PC-3 (cell line): Measurements from ENCODE around the gene PPEF2.

Experiments
- EZH2 ChIP-seq: fragments of 300-600 bp; sonication (generic); IDR thresholded peaks from one replicate; pipeline ENCODE4 v1.6.1; 2017; ENCODE audit warnings: antibody characterized with exemption, mild to moderate bottlenecking, low read length; ENCODE audit not compliant: unreplicated experiment
- TF ChIP-seq, protein P1 (sequence below): fragments of 300-600 bp; sonication (generic); conservative IDR thresholded peaks from 2 replicates; pipeline ENCODE4 v1.5.1; 2017; ENCODE audit warnings: antibody characterized with exemption, low read depth, mild to moderate bottlenecking, low read length

DNA sequence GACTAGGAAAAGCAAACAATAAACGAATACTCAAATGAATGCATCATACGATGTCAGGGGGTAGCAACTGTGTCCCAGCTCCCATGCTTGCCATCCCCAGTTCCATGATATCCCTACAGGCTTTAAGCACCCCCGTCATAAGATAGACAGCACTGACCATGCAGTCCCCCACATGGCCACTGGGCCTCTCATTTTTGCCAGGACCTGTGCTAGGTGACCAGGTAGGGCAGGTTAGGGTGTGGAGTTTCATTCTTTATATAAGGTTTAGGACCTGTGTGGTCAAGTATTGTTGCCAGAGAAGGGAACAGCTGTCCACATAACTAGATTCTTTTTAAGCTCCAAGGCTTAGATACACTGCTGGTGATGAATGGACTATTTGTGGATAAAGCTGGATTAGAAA, 9.7 kb downstream of the PPEF2 start:
- TF ChIP-seq, protein P1, sequence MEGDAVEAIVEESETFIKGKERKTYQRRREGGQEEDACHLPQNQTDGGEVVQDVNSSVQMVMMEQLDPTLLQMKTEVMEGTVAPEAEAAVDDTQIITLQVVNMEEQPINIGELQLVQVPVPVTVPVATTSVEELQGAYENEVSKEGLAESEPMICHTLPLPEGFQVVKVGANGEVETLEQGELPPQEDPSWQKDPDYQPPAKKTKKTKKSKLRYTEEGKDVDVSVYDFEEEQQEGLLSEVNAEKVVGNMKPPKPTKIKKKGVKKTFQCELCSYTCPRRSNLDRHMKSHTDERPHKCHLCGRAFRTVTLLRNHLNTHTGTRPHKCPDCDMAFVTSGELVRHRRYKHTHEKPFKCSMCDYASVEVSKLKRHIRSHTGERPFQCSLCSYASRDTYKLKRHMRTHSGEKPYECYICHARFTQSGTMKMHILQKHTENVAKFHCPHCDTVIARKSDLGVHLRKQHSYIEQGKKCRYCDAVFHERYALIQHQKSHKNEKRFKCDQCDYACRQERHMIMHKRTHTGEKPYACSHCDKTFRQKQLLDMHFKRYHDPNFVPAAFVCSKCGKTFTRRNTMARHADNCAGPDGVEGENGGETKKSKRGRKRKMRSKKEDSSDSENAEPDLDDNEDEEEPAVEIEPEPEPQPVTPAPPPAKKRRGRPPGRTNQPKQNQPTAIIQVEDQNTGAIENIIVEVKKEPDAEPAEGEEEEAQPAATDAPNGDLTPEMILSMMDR, result peak; percentile 35; the same call in 1 of the 2 replicates
- TF ChIP-seq EZH2, result no peak
